NT2/D1 (cell line): ENCODE data around the gene GPR152.

ENCODE experiments used
- SUZ12 ChIP-seq: IDR thresholded peaks from 2 replicates; pipeline ENCODE4 v1.6.1; 2011; ENCODE audit not compliant: insufficient read length, insufficient read depth; ENCODE audit errors: extremely low read depth
- ZNF274 ChIP-seq: IDR thresholded peaks from 2 replicates; pipeline ENCODE4 v1.6.1; 2011; ENCODE audit warnings: mild to moderate bottlenecking, low read depth, low read length

- TF ChIP-seq ZNF274 (no peak), SUZ12 (no peak)
These were observed 42.9 kb upstream of the GPR152 start for GRCh38 chr11:67495234-67496005.
